Measurements from ENCODE around the gene PLCXD3. TPM values are rescaled to one million over a fixed set of nuclear protein-coding genes. Genes with fewer than 3 reads are reported as not detected.

PLCXD3 gene
- total RNA-seq, 1 experiment from 2014 or later, result not detected

- H3K9me3 Mint-ChIP-seq (ENCODE audit: unreplicated experiment), result peaks cover under 1% of the 10 kb centered on the region
- H3K4me1 Mint-ChIP-seq (ENCODE audit: insufficient read depth, unreplicated experiment), result no peaks in the 10 kb centered on the region
- H3K27ac Mint-ChIP-seq (ENCODE audit: low read depth, unreplicated experiment), result no peak overlapping the region
- no peak overlapping the region for H3K4me3 Mint-ChIP-seq (ENCODE audit: unreplicated experiment)
- H3K36me3 Mint-ChIP-seq (ENCODE audit: insufficient read depth, unreplicated experiment), result no peaks in the 10 kb centered on the region
- no TSS peak for BruUV-seq (replicated peaks)
- TF ChIP-seq, protein P1, sequence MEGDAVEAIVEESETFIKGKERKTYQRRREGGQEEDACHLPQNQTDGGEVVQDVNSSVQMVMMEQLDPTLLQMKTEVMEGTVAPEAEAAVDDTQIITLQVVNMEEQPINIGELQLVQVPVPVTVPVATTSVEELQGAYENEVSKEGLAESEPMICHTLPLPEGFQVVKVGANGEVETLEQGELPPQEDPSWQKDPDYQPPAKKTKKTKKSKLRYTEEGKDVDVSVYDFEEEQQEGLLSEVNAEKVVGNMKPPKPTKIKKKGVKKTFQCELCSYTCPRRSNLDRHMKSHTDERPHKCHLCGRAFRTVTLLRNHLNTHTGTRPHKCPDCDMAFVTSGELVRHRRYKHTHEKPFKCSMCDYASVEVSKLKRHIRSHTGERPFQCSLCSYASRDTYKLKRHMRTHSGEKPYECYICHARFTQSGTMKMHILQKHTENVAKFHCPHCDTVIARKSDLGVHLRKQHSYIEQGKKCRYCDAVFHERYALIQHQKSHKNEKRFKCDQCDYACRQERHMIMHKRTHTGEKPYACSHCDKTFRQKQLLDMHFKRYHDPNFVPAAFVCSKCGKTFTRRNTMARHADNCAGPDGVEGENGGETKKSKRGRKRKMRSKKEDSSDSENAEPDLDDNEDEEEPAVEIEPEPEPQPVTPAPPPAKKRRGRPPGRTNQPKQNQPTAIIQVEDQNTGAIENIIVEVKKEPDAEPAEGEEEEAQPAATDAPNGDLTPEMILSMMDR (IDR thresholded peaks at IDR 0.05; ENCODE audit: unreplicated experiment), result no peak
- ChIA-PET CTCF (no interaction called here), POLR2A (no interaction called here)
- H3K27me3 Mint-ChIP-seq (ENCODE audit: insufficient read depth, unreplicated experiment), result no peaks in the 10 kb centered on the region
- intact Hi-C loops (cut with micrococcal nuclease), result no loop called here
- DNase-seq (ENCODE audit: unreplicated experiment), result no peak
Measured at GRCh38 chr5:41542183-41542582, 31.8 kb upstream of the PLCXD3 start.

DNA sequence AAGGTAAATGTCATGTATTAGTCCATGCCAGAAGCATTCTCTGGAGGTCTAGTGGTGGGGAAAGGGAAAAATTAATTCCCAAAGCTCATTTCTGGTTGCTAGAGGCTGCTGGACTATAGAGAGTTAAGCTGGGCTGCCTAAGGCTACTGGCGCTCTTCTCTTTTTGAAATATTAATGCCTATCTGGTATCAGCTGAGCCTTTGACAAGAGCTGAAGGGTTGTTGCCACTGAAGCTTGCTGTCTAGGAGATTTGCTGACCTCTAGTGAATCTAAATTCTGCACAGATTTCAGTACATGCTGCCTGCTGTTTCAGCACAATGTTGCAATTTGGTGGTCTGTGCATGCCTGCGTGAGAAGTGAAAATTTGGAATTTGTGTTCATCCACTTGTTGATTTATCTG is 29.1 kb upstream of the PLCXD3 start:
- intact Hi-C loops (cut with micrococcal nuclease), result no loop called here
- H3K4me3 Mint-ChIP-seq (ENCODE audit: unreplicated experiment), result no peak overlapping the region
- H3K36me3 Mint-ChIP-seq (ENCODE audit: insufficient read depth, unreplicated experiment), result no peaks in the 10 kb centered on the region
- TF ChIP-seq, protein P1 (IDR thresholded peaks at IDR 0.05; ENCODE audit: unreplicated experiment), result no peak
- peaks cover 8% of the 10 kb centered on the region for H3K9me3 Mint-ChIP-seq (ENCODE audit: unreplicated experiment)
- CTCF ChIA-PET, result interaction anchor here (0.5 to 1.5 kb wide), 3 partner anchors 35 to 635 kb away, joined by 3 to 4 read pairs (median 3); no protein-coding TSS in a partner anchor
- H3K4me1 Mint-ChIP-seq (ENCODE audit: insufficient read depth, unreplicated experiment), result no peaks in the 10 kb centered on the region
- H3K27ac Mint-ChIP-seq (ENCODE audit: low read depth, unreplicated experiment), result no peak overlapping the region
- no TSS peak for BruUV-seq (replicated peaks)
- POLR2A ChIA-PET, result interaction anchor here (0.6 kb wide), 1 partner anchor 638 kb away, joined by 3 read pairs; no protein-coding TSS in a partner anchor
- no peaks in the 10 kb centered on the region for H3K27me3 Mint-ChIP-seq (ENCODE audit: insufficient read depth, unreplicated experiment)
- no peak for DNase-seq (ENCODE audit: unreplicated experiment)

- BruUV-seq (replicated peaks), result no TSS peak
- Mint-ChIP-seq H3K4me3 (ENCODE audit: unreplicated experiment) (no peak overlapping the region), H3K27ac (ENCODE audit: low read depth, unreplicated experiment) (no peak overlapping the region), H3K36me3 (ENCODE audit: insufficient read depth, unreplicated experiment) (no peaks in the 10 kb centered on the region), H3K4me1 (ENCODE audit: insufficient read depth, unreplicated experiment) (no peaks in the 10 kb centered on the region), H3K27me3 (ENCODE audit: insufficient read depth, unreplicated experiment) (no peaks in the 10 kb centered on the region), H3K9me3 (ENCODE audit: unreplicated experiment) (peaks cover 8% of the 10 kb centered on the region)
- TF ChIP-seq, protein P1 (IDR thresholded peaks at IDR 0.05; ENCODE audit: unreplicated experiment), result no peak
- no peak for DNase-seq (ENCODE audit: unreplicated experiment)
- ChIA-PET CTCF (interaction anchor here (0.7 to 1.0 kb wide), 2 partner anchors 10 to 453 kb away, joined by 3 read pairs; no protein-coding TSS in a partner anchor), POLR2A (no interaction called here)
- intact Hi-C loops (cut with micrococcal nuclease), result no loop called here
Measured at GRCh38 chr5:41537581-41537980, 27.2 kb upstream of the PLCXD3 start.

DNA sequence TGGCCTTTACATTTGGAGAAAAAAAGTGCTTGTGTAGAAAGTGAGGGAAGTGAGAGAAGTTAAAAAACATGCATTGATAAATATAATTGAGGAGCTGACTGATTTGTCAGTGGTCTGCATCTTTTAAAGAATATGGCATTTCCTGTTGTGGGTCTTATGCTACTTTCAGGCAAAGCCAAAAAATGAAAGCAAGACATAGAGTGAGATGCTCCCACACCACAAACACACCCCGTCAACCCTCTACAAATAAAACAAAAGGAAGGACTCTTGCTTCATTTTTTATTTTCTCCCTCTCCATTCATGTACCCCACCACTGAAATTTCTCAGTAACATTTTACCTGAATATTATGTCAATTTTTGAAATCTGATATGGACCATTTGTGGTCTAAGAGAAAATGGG is 22.1 kb upstream of the PLCXD3 start:
- Mint-ChIP-seq H3K36me3 (ENCODE audit: insufficient read depth, unreplicated experiment) (no peaks in the 10 kb centered on the region), H3K27me3 (ENCODE audit: insufficient read depth, unreplicated experiment) (no peaks in the 10 kb centered on the region), H3K27ac (ENCODE audit: low read depth, unreplicated experiment) (no peak overlapping the region), H3K9me3 (ENCODE audit: unreplicated experiment) (peaks cover 8% of the 10 kb centered on the region), H3K4me3 (ENCODE audit: unreplicated experiment) (no peak overlapping the region), H3K4me1 (ENCODE audit: insufficient read depth, unreplicated experiment) (no peaks in the 10 kb centered on the region)
- no TSS peak for BruUV-seq (replicated peaks)
- DNase-seq (ENCODE audit: unreplicated experiment), result no peak
- TF ChIP-seq, protein P1 (IDR thresholded peaks at IDR 0.05; ENCODE audit: unreplicated experiment), result no peak
- intact Hi-C loops (cut with micrococcal nuclease), result no loop called here
- ChIA-PET CTCF (interaction anchor here (1.4 kb wide), 1 partner anchor 13 kb away, joined by 4 read pairs; no protein-coding TSS in a partner anchor), POLR2A (interaction anchor here (0.7 kb wide), 1 partner anchor 622 kb away, joined by 3 read pairs; no protein-coding TSS in a partner anchor)

Measured in MCF 10A (cell line).